Stimulated activated CD4-positive, alpha-beta T cell treated with anti-CD3 and anti-CD28 coated beads, Interleukin-15, amount 100 ng/mL, for 1 hour (primary cell): ENCODE measurements around the gene TMEM89.

Experiments used
- DNase-seq, 2 donors: peaks; one replicate each; pipeline ENCODE4 v3.0.0-alpha.2; 2020; ENCODE audit warnings: low read depth in 1 of 2, low spot score in 1 of 2

Gene TMEM89

DNA sequence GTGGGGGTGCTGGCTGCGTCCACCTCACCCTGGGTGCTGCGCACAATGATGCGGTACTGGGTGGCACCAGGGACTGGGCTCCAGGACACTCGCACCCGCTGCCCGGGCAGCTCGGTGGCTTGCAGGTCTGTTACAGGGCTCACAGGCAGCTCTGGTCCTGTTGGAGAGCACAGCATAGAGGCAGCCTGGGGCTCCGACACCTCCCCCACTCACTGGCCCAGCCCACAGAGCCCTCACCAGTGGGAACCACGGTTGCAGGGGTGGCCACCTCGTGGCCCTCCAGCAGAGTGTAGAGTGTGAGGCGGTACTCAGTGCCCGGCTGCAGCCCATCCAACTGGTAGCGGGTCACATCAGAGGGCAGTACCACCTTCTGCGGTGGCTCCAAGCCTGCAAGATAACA lies 30.1 kb downstream of the TMEM89 start:
- no peak for DNase-seq

DNA sequence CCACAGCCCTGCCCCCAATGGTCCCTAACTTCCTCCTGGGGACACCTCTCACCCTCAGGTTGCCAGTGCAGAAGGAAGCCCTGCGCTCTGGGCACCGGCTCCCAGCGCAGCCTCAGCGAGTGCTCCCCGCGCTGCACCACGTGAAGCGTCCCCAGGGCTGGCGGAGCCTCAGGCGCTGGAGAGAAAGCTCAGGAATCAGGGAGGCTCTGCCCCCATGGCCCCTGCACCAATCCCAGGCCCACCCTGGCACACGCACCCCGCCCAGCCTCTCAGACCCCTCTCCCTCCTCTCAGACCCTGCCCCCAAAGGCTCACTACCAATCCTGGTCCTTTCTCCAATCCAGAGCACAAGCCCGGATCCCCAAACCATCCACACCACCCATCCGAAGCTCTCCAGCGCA lies 33.3 kb downstream of the TMEM89 start:
- DNase-seq, result no peak

GRCh38 chr3:48587686-48588085 lies 33.9 kb downstream of the TMEM89 start:
- no peak for DNase-seq

- no peak for DNase-seq
Observed at GRCh38 chr3:48585411-48585810, 36.2 kb downstream of the TMEM89 start.

GRCh38 chr3:48584836-48585235 lies 36.7 kb downstream of the TMEM89 start:
- DNase-seq, result no peak

DNA sequence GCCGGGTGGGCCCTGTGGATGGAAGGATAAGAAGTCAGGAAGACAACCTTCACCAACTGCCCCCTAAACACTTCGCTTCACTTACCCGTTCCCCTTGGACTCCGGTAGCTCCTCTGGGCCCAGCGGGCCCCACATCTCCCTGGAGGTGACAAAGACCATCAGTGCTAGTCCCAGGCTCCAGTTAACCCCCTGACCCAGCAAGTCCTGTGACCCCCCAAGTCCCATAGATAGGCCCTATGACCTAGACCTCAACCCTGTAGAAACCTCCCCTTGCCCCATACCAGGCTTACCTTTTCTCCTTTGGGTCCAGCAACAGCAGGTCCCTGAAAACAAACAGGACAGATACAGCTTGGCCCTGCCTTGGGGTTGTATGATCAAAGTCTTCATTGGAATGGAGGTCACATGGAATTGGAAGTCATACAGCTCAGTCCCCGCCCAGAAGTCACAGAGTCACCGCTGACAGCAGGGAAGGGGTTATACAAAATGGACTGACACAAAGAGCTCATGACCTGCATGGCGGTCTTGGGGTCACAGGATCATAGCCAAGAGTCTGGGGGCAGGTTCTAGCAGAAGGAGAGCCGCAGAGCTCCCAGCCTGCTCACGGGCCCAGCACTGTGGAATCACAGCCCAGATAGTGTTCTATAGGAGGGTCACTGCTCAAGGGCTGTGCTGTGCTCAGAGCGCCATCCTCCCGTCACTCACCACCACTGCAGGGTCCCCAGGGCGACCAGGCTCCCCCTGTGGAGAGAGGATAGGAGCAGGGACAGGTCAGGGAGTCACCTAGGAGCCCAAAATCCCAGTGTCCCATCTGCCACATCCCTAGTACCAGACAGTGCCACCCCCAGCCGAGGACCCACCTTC lies 39.7 kb downstream of the TMEM89 start:
- DNase-seq, result no peak

GRCh38 chr3:48576647-48577046 lies 44.9 kb downstream of the TMEM89 start:
- DNase-seq, result no peak

DNA sequence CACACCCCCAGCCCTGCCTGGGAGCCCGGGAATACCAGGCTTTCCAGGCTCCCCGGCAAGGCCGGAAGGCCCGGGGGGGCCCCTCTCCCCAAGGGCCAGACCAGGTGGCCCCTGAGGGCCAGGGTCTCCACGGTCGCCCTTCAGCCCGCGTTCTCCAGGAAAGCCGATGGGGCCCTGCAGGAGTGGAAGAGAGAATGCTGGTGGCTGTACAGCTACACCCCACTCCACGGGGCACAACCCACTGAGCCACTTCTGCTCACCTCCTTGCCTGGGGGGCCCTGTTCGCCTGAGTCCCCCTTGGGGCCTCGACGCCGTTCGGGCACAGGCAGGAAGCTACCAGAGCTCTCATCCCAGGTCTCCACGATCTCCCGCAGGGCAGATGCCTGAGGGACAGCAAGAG lies 46.2 kb downstream of the TMEM89 start:
- DNase-seq, result no peak

GRCh38 chr3:48573973-48574585 lies 47.5 kb downstream of the TMEM89 start:
- DNase-seq, result no peak

DNA sequence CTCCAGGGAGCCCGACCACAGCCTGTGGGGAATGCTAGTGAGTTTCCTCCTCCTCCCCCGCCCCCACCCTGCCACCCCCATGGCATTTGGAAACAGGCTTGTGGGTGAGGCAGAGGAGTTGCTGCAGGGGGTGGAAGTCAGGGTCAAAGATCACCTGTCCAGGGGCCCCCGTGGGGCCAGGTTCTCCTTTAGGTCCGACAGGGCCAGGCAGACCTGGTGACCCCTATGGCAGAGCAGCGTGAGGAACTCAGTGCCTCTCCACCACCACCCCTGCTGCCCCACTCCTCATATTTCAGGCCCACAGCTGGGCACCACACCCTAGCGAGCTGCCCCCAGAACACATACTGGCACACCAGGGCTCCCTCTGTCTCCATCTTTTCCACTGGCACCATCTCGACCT lies 49.1 kb downstream of the TMEM89 start:
- DNase-seq, result no peak

DNA sequence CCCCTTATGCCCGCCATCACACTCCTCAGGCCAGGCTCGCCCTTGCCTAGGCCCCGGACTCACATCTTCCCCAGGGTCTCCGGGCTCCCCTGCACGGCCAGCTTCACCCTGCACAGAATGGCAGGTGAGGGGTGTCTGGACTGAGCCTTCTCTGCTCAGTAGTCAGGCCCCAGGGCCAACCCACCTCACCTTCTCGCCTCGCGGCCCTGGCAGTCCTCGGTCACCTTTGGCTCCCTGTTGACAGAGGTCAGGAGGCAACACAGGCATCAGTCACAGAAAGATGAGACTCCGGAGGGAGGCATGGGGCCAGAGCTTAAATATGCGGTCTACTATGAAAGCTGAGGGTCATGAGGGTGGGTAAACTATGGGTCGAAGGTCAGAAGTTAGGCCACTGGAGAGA lies 49.6 kb downstream of the TMEM89 start:
- DNase-seq, result no peak
